HUES6 (cell line): ENCODE data around the gene ZNF138.
A peak's percentile ranks its signal among the peaks of the same experiment; 100 is the strongest.

Experiments
- H3K27ac ChIP-seq: 2 replicates; pipeline ENCODE4 v1.7.0; 2013; ENCODE audit warnings: low read depth, mild to moderate bottlenecking, low read length, inconsistent platforms
- H3K27me3 ChIP-seq: 2 replicates; pipeline ENCODE4 v1.6.1; 2013; ENCODE audit warnings: low read length; ENCODE audit not compliant: control insufficient read depth, insufficient read depth
- H3K36me3 ChIP-seq: 2 replicates; pipeline ENCODE4 v1.6.1; 2013; ENCODE audit warnings: low read length; ENCODE audit not compliant: control insufficient read depth, insufficient read depth
- H3K4me1 ChIP-seq: 2 replicates; pipeline ENCODE4 v1.6.1; 2013; ENCODE audit warnings: low read length; ENCODE audit not compliant: control insufficient read depth, insufficient read depth
- H3K4me3 ChIP-seq: 2 replicates; pipeline ENCODE4 v1.5.1; 2013; ENCODE audit warnings: low read depth, low read length
- H3K9ac ChIP-seq: one replicate; pipeline ENCODE4 v1.6.1; 2013; ENCODE audit warnings: mild to moderate bottlenecking, low read length
- H3K9me3 ChIP-seq: 2 replicates; pipeline ENCODE4 v1.6.1; 2013; ENCODE audit warnings: low read depth, low read length; ENCODE audit not compliant: control insufficient read depth, insufficient read depth

ZNF138 gene

GRCh38 chr7:64875258-64875657 is 81.0 kb downstream of the ZNF138 start:
- H3K4me1 ChIP-seq = 0 out of 2 replicates have a peak, but pooled peaks cover 2% of the 10 kb centered on the region
- H3K36me3 ChIP-seq = no peaks in the 10 kb centered on the region
- H3K27ac ChIP-seq = no peak overlapping the region
- H3K9ac ChIP-seq = no peak overlapping the region
- H3K27me3 ChIP-seq = peaks cover 48% of the 10 kb centered on the region
- peaks cover 12% of the 10 kb centered on the region; the same call in 1 of the 2 replicates for H3K9me3 ChIP-seq
- no peak overlapping the region for H3K4me3 ChIP-seq

GRCh38 chr7:64875658-64876406 is 81.6 kb downstream of the ZNF138 start:
- H3K9me3 ChIP-seq = peaks cover 12% of the 10 kb centered on the region; the same call in 1 of the 2 replicates
- H3K27ac ChIP-seq = no peak overlapping the region
- peaks cover 48% of the 10 kb centered on the region for H3K27me3 ChIP-seq
- H3K4me1 ChIP-seq = 0 out of 2 replicates have a peak, but pooled peaks cover 2% of the 10 kb centered on the region
- H3K9ac ChIP-seq = no peak overlapping the region
- H3K4me3 ChIP-seq = no peak overlapping the region
- H3K36me3 ChIP-seq = no peaks in the 10 kb centered on the region

GRCh38 chr7:64876792-64877713 is 82.8 kb downstream of the ZNF138 start:
- Histone ChIP-seq H3K9ac (no peak overlapping the region), H3K4me1 (0 out of 2 replicates have a peak, but pooled peaks cover 2% of the 10 kb centered on the region), H3K9me3 (peaks cover 14% of the 10 kb centered on the region; the same call in 1 of the 2 replicates), H3K4me3 (peak overlapping the region; percentile 56), H3K27me3 (peaks cover 60% of the 10 kb centered on the region), H3K36me3 (no peaks in the 10 kb centered on the region), H3K27ac (no peak overlapping the region)

GRCh38 chr7:64877714-64878610 is 83.7 kb downstream of the ZNF138 start:
- Histone ChIP-seq H3K4me1 (0 out of 2 replicates have a peak, but pooled peaks cover 2% of the 10 kb centered on the region), H3K9ac (no peak overlapping the region), H3K27me3 (peaks cover 69% of the 10 kb centered on the region), H3K4me3 (peak overlapping the region; percentile 56), H3K36me3 (no peaks in the 10 kb centered on the region), H3K27ac (no peak overlapping the region), H3K9me3 (peaks cover 15% of the 10 kb centered on the region; the same call in 1 of the 2 replicates)

DNA sequence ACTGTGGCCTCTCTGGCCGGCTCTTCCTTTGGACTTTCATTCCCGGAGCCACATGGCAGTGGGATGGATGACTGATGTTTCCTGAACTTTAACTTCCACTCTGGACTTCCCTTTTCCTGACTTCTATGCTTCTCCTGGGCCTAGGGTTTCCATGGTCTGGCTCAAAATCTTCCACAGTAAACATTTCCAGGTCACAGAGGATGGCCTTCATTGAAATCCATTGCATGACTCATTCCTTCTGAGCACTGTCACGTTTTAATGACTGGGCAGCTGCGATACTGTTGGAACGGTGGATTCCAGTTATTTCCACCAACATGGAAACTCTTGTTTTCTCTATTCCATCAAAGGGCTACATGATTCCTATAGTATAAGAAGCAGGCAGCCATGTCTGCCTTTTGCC is 84.5 kb downstream of the ZNF138 start:
- no peaks in the 10 kb centered on the region for H3K36me3 ChIP-seq
- H3K27me3 ChIP-seq = peaks cover 76% of the 10 kb centered on the region
- H3K4me3 ChIP-seq = no peak overlapping the region
- peaks cover 10% of the 10 kb centered on the region; the same call in 1 of the 2 replicates for H3K9me3 ChIP-seq
- no peak overlapping the region for H3K9ac ChIP-seq
- no peak overlapping the region for H3K27ac ChIP-seq
- 0 out of 2 replicates have a peak, but pooled peaks cover 2% of the 10 kb centered on the region for H3K4me1 ChIP-seq

- H3K4me1 ChIP-seq = 0 out of 2 replicates have a peak, but pooled peaks cover 2% of the 10 kb centered on the region
- H3K9ac ChIP-seq = no peak overlapping the region
- peaks cover 81% of the 10 kb centered on the region for H3K27me3 ChIP-seq
- H3K4me3 ChIP-seq = no peak overlapping the region
- peaks cover 10% of the 10 kb centered on the region; the same call in 1 of the 2 replicates for H3K9me3 ChIP-seq
- no peak overlapping the region for H3K27ac ChIP-seq
- H3K36me3 ChIP-seq = no peaks in the 10 kb centered on the region
Measured at GRCh38 chr7:64879086-64879730, 85.0 kb downstream of the ZNF138 start.

GRCh38 chr7:64879800-64880199 is 85.6 kb downstream of the ZNF138 start:
- Histone ChIP-seq H3K36me3 (no peaks in the 10 kb centered on the region), H3K27ac (no peak overlapping the region), H3K9ac (no peak overlapping the region), H3K9me3 (peaks cover 10% of the 10 kb centered on the region; the same call in 1 of the 2 replicates), H3K27me3 (peaks cover 81% of the 10 kb centered on the region), H3K4me3 (no peak overlapping the region), H3K4me1 (0 out of 2 replicates have a peak, but pooled peaks cover 2% of the 10 kb centered on the region)

- Histone ChIP-seq H3K4me3 (no peak overlapping the region), H3K9ac (no peak overlapping the region), H3K9me3 (peaks cover 10% of the 10 kb centered on the region; the same call in 1 of the 2 replicates), H3K4me1 (0 out of 2 replicates have a peak, but pooled peaks cover 2% of the 10 kb centered on the region), H3K27ac (no peak overlapping the region), H3K36me3 (no peaks in the 10 kb centered on the region), H3K27me3 (peaks cover 82% of the 10 kb centered on the region)
Measured at GRCh38 chr7:64880322-64881297, 86.4 kb downstream of the ZNF138 start.
